GM23338 (cell line): ENCODE measurements around the gene TMEM144. TPM values are rescaled to one million over a fixed set of nuclear protein-coding genes. Genes with fewer than 3 reads are reported as not detected.

Experiments used
- ATAC-seq: fragments of 200-7000 bp; cut with Tn5 transposase; 3 replicates; pipeline ENCODE4 v1.9.1; 2020
- DNase-seq: peaks from one replicate; pipeline ENCODE4 v3.0.0-alpha.2; 2015; ENCODE audit warnings: low spot score
- H2AFZ ChIP-seq: fragments of 200-600 bp; sonication (generic); 2 replicates; pipeline ENCODE4 v1.8.0; 2016; ENCODE audit warnings: antibody characterized with exemption, mild to moderate bottlenecking, moderate library complexity
- H3F3A ChIP-seq: fragments of 200-600 bp; sonication (generic); replicated peaks from 2 replicates; pipeline ENCODE4 v1.8.0; 2017; ENCODE audit warnings: antibody characterized with exemption, mixed run types, low read depth
- H3K27ac ChIP-seq: fragments of 200-600 bp; sonication (generic); 2 replicates; pipeline ENCODE4 v1.6.1; 2016; ENCODE audit warnings: low read depth
- H3K27me3 ChIP-seq: fragments of 200-600 bp; sonication (generic); 2 replicates; pipeline ENCODE4 v1.8.0; 2016; ENCODE audit warnings: mild to moderate bottlenecking, mixed run types, moderate library complexity; ENCODE audit not compliant: insufficient read depth
- H3K36me3 ChIP-seq: fragments of 200-600 bp; sonication (generic); 2 replicates; pipeline ENCODE4 v1.8.0; 2016; ENCODE audit warnings: mild to moderate bottlenecking; ENCODE audit not compliant: insufficient read depth
- H3K4me1 ChIP-seq: fragments of 200-600 bp; sonication (generic); 2 replicates; pipeline ENCODE4 v1.8.0; 2016; ENCODE audit warnings: mild to moderate bottlenecking, moderate library complexity; ENCODE audit not compliant: insufficient read depth
- H3K4me2 ChIP-seq: fragments of 200-600 bp; sonication (generic); 2 replicates; pipeline ENCODE4 v1.7.1; 2017; ENCODE audit warnings: mixed run types
- H3K4me3 ChIP-seq: fragments of 200-600 bp; sonication (generic); 2 replicates; pipeline ENCODE4 v1.6.1; 2016; ENCODE audit warnings: mixed run types
- H3K79me2 ChIP-seq: fragments of 200-600 bp; sonication (generic); replicated peaks from 2 replicates; pipeline ENCODE4 v1.8.0; 2017; ENCODE audit warnings: mild to moderate bottlenecking; ENCODE audit not compliant: insufficient read depth
- H3K9me2 ChIP-seq: fragments of 200-600 bp; sonication (generic); 2 replicates; pipeline ENCODE4 v1.8.0; 2017; ENCODE audit not compliant: insufficient read depth
- H4K20me1 ChIP-seq: fragments of 200-600 bp; sonication (generic); replicated peaks from 2 replicates; pipeline ENCODE4 v1.8.0; 2017; ENCODE audit warnings: mild to moderate bottlenecking; ENCODE audit not compliant: insufficient read depth
- H3K27ac Mint-ChIP-seq: 2 replicates; pipeline ENCODE4 v1.8.0; 2020; ENCODE audit warnings: inconsistent platforms, mild to moderate bottlenecking, moderate library complexity, mixed read lengths
- H3K27me3 Mint-ChIP-seq: 3 replicates; pipeline ENCODE4 v1.8.0; 2022; ENCODE audit warnings: low read depth, mild to moderate bottlenecking, moderate library complexity, mixed read lengths, inconsistent platforms; ENCODE audit not compliant: insufficient read depth, poor library complexity
- H3K36me3 Mint-ChIP-seq: 3 replicates; pipeline ENCODE4 v1.8.0; 2021; ENCODE audit warnings: low read depth, mild to moderate bottlenecking, inconsistent platforms, moderate library complexity, mixed read lengths
- H3K4me1 Mint-ChIP-seq: 3 replicates; pipeline ENCODE4 v1.8.0; 2020; ENCODE audit warnings: mild to moderate bottlenecking, inconsistent platforms, mixed read lengths
- H3K4me3 Mint-ChIP-seq: 3 replicates; pipeline ENCODE4 v1.8.0; 2021; ENCODE audit warnings: moderate library complexity, mild to moderate bottlenecking, inconsistent platforms, mixed read lengths
- H3K9me3 Mint-ChIP-seq: 3 replicates; pipeline ENCODE4 v1.8.0; 2020; ENCODE audit warnings: moderate library complexity, mild to moderate bottlenecking, inconsistent platforms, mixed read lengths
- CREB1 ChIP-seq: fragments of 250-450 bp; sonication (Bioruptor Pico); IDR thresholded peaks from 2 replicates; pipeline ENCODE4 v1.5.0; 2020; ENCODE audit warnings: low read depth, mild to moderate bottlenecking, moderate library complexity
- EZH2 ChIP-seq: fragments of 200-600 bp; sonication (generic); IDR thresholded peaks from one replicate; pipeline ENCODE4 v1.8.0; 2017; ENCODE audit warnings: antibody characterized with exemption, mild to moderate bottlenecking, low read depth; ENCODE audit not compliant: unreplicated experiment
- EZH2phosphoT487 ChIP-seq: fragments of 200-600 bp; sonication (generic); IDR thresholded peaks from one replicate; pipeline ENCODE4 v1.8.1; 2018; ENCODE audit warnings: antibody characterized with exemption; ENCODE audit not compliant: unreplicated experiment
- JUNB ChIP-seq: IDR thresholded peaks from one replicate; pipeline ENCODE4 v1.6.1; 2016; ENCODE audit warnings: antibody characterized with exemption; ENCODE audit not compliant: unreplicated experiment
- NANOG ChIP-seq: IDR thresholded peaks from 2 replicates; pipeline ENCODE4 v1.6.1; 2016; ENCODE audit warnings: antibody characterized with exemption, borderline replicate concordance
- POLR2AphosphoS5 ChIP-seq: IDR thresholded peaks from 2 replicates; pipeline ENCODE4 v1.6.1; 2016; ENCODE audit warnings: antibody characterized with exemption, low read depth
- STAT1 ChIP-seq: IDR thresholded peaks from one replicate; pipeline ENCODE4 v1.6.1; 2016; ENCODE audit warnings: antibody characterized with exemption; ENCODE audit not compliant: unreplicated experiment
- ZNF114 ChIP-seq: fragments of 250-450 bp; sonication (Bioruptor Pico); IDR thresholded peaks from 2 replicates; pipeline ENCODE4 v1.5.0; 2020; ENCODE audit warnings: mild to moderate bottlenecking, moderate library complexity
- ZNF331 ChIP-seq: fragments of 250-450 bp; sonication (Bioruptor Pico); IDR thresholded peaks from 2 replicates; pipeline ENCODE4 v1.5.0; 2020; ENCODE audit warnings: low read depth, mild to moderate bottlenecking, moderate library complexity
- polyA plus RNA-seq: library from polyadenylated mRNA; unstranded; fragments of >200 nt; fragmentation: Nextera tagmentation; extraction: Ambion mirVana; gene quantifications from 2 replicates; pipeline ENCODE4 v1.2.1, GENCODE V29; 2016
- total RNA-seq: library from RNA; depleted of rRNA; stranded (reverse); fragments of >200 nt; shearing (Covaris generic); gene quantifications from 2 replicates; pipeline ENCODE4 v1.2.3, GENCODE V29; 2014
- TF ChIP-seq, protein P1 (sequence below), 2 experiments: fragments of 200-600 bp in 1 of 2; sonication (generic) in 1 of 2; conservative IDR thresholded peaks; 2 replicates each; pipeline versions ENCODE4 v1.5.1 to v1.6.1; 2016 to 2017; ENCODE audit warnings: antibody characterized with exemption in 2 of 2, low read depth in 2 of 2, mild to moderate bottlenecking in 2 of 2, moderate library complexity in 1 of 2
- TF ChIP-seq, protein P2 (sequence below): IDR thresholded peaks from 2 replicates; pipeline ENCODE4 v1.6.1; 2016; ENCODE audit warnings: antibody characterized with exemption
- TF ChIP-seq, protein P3 (sequence below): fragments of 250-450 bp; sonication (Bioruptor Pico); IDR thresholded peaks from 2 replicates; pipeline ENCODE4 v1.5.0; 2020; ENCODE audit warnings: mild to moderate bottlenecking, moderate library complexity
- TF ChIP-seq, protein P4 (sequence below): IDR thresholded peaks from one replicate; pipeline ENCODE4 v1.6.1; 2018; ENCODE audit warnings: antibody characterized with exemption; ENCODE audit not compliant: unreplicated experiment

TMEM144 gene
- total and polyA plus RNA-seq, 2 experiments from 2014 or later: 1.3 to 1.7 TPM

DNA sequence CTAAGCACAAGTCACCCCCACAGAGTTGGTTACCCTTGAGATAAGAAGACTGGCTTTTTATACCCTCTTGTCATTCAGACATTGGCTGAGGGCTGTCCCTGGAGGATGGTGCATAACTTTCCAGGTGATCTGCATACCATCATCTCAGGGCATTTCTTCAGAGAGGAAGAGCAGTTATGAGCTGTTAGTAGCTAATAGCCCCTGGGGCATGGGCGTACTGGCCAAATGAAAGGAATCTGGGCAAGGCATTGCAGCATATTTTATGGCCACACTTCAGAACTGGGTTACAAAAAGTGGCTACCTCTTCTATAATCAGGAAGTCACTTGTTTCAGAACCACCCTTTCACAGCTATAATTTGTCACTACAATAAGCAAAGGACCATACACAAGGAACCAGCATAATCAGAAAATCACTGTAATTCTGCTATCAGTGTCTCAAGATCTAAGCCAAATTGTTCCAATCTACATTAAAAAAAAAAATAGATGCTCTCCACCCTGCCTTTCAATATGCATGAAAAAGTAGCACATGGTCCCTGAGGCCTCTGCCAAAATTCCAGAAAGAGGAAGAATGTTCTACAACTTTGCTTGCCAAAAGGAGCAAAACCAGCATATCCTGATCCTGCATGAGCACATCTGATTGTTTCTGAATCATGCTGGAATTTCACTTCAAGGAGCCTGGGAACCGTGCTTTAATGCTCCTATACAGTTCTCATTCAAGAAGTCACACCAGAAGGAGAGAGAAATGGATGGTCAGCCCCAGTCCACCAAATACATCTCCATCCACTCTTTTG, 92.0 kb downstream of the TMEM144 start:
- DNase-seq: no peak
- Histone ChIP-seq H3K4me3 (no peak overlapping the region), H3K9me2 (no peaks in the 10 kb centered on the region; the same call in 1 of the 2 replicates), H3F3A (no peaks in the 10 kb centered on the region), H3K27ac (no peak overlapping the region), H4K20me1 (no peaks in the 10 kb centered on the region), H3K79me2 (no peaks in the 10 kb centered on the region), H3K4me2 (no peak overlapping the region), H3K4me1 (no peaks in the 10 kb centered on the region), H3K36me3 (no peaks in the 10 kb centered on the region), H3K27me3 (no peaks in the 10 kb centered on the region), H2AFZ (peak overlapping the region; percentile 72)
- Mint-ChIP-seq H3K27me3 (no peaks in the 10 kb centered on the region), H3K36me3 (peaks cover 5% of the 10 kb centered on the region; the same call in 2 of the 3 replicates), H3K27ac (no peak overlapping the region), H3K4me1 (0 out of 3 replicates have a peak, but pooled peaks cover 5% of the 10 kb centered on the region), H3K4me3 (no peak overlapping the region), H3K9me3 (peaks cover 5% of the 10 kb centered on the region)
- ATAC-seq: no peak
- TF ChIP-seq ZNF114 (CRISPR knock-in tag): no peak
- TF ChIP-seq, protein P1, sequence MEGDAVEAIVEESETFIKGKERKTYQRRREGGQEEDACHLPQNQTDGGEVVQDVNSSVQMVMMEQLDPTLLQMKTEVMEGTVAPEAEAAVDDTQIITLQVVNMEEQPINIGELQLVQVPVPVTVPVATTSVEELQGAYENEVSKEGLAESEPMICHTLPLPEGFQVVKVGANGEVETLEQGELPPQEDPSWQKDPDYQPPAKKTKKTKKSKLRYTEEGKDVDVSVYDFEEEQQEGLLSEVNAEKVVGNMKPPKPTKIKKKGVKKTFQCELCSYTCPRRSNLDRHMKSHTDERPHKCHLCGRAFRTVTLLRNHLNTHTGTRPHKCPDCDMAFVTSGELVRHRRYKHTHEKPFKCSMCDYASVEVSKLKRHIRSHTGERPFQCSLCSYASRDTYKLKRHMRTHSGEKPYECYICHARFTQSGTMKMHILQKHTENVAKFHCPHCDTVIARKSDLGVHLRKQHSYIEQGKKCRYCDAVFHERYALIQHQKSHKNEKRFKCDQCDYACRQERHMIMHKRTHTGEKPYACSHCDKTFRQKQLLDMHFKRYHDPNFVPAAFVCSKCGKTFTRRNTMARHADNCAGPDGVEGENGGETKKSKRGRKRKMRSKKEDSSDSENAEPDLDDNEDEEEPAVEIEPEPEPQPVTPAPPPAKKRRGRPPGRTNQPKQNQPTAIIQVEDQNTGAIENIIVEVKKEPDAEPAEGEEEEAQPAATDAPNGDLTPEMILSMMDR (conservative IDR thresholded peaks at IDR 0.05; ENCODE audit: low read depth in 2 of 2): no peak
- no peak for TF ChIP-seq POLR2AphosphoS5
- TF ChIP-seq, protein P2, sequence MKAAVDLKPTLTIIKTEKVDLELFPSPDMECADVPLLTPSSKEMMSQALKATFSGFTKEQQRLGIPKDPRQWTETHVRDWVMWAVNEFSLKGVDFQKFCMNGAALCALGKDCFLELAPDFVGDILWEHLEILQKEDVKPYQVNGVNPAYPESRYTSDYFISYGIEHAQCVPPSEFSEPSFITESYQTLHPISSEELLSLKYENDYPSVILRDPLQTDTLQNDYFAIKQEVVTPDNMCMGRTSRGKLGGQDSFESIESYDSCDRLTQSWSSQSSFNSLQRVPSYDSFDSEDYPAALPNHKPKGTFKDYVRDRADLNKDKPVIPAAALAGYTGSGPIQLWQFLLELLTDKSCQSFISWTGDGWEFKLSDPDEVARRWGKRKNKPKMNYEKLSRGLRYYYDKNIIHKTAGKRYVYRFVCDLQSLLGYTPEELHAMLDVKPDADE: no peak
- TF ChIP-seq NANOG: no peak
- TF ChIP-seq CREB1: no peak
- TF ChIP-seq, protein P3, sequence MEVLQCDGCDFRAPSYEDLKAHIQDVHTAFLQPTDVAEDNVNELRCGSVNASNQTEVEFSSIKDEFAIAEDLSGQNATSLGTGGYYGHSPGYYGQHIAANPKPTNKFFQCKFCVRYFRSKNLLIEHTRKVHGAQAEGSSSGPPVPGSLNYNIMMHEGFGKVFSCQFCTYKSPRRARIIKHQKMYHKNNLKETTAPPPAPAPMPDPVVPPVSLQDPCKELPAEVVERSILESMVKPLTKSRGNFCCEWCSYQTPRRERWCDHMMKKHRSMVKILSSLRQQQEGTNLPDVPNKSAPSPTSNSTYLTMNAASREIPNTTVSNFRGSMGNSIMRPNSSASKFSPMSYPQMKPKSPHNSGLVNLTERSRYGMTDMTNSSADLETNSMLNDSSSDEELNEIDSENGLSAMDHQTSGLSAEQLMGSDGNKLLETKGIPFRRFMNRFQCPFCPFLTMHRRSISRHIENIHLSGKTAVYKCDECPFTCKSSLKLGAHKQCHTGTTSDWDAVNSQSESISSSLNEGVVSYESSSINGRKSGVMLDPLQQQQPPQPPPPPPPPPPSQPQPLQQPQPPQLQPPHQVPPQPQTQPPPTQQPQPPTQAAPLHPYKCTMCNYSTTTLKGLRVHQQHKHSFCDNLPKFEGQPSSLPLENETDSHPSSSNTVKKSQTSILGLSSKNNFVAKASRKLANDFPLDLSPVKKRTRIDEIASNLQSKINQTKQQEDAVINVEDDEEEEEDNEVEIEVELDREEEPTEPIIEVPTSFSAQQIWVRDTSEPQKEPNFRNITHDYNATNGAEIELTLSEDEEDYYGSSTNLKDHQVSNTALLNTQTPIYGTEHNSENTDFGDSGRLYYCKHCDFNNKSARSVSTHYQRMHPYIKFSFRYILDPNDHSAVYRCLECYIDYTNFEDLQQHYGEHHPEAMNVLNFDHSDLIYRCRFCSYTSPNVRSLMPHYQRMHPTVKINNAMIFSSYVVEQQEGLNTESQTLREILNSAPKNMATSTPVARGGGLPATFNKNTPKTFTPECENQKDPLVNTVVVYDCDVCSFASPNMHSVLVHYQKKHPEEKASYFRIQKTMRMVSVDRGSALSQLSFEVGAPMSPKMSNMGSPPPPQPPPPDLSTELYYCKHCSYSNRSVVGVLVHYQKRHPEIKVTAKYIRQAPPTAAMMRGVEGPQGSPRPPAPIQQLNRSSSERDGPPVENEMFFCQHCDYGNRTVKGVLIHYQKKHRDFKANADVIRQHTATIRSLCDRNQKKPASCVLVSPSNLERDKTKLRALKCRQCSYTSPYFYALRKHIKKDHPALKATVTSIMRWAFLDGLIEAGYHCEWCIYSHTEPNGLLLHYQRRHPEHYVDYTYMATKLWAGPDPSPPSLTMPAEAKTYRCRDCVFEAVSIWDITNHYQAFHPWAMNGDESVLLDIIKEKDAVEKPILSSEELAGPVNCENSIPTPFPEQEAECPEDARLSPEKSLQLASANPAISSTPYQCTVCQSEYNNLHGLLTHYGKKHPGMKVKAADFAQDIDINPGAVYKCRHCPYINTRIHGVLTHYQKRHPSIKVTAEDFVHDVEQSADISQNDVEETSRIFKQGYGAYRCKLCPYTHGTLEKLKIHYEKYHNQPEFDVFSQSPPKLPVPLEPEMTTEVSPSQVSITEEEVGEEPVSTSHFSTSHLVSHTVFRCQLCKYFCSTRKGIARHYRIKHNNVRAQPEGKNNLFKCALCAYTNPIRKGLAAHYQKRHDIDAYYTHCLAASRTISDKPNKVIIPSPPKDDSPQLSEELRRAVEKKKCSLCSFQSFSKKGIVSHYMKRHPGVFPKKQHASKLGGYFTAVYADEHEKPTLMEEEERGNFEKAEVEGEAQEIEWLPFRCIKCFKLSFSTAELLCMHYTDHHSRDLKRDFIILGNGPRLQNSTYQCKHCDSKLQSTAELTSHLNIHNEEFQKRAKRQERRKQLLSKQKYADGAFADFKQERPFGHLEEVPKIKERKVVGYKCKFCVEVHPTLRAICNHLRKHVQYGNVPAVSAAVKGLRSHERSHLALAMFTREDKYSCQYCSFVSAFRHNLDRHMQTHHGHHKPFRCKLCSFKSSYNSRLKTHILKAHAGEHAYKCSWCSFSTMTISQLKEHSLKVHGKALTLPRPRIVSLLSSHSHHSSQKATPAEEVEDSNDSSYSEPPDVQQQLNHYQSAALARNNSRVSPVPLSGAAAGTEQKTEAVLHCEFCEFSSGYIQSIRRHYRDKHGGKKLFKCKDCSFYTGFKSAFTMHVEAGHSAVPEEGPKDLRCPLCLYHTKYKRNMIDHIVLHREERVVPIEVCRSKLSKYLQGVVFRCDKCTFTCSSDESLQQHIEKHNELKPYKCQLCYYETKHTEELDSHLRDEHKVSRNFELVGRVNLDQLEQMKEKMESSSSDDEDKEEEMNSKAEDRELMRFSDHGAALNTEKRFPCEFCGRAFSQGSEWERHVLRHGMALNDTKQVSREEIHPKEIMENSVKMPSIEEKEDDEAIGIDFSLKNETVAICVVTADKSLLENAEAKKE (CRISPR knock-in tag): no peak
- TF ChIP-seq EZH2: no peak
- TF ChIP-seq, protein P4, sequence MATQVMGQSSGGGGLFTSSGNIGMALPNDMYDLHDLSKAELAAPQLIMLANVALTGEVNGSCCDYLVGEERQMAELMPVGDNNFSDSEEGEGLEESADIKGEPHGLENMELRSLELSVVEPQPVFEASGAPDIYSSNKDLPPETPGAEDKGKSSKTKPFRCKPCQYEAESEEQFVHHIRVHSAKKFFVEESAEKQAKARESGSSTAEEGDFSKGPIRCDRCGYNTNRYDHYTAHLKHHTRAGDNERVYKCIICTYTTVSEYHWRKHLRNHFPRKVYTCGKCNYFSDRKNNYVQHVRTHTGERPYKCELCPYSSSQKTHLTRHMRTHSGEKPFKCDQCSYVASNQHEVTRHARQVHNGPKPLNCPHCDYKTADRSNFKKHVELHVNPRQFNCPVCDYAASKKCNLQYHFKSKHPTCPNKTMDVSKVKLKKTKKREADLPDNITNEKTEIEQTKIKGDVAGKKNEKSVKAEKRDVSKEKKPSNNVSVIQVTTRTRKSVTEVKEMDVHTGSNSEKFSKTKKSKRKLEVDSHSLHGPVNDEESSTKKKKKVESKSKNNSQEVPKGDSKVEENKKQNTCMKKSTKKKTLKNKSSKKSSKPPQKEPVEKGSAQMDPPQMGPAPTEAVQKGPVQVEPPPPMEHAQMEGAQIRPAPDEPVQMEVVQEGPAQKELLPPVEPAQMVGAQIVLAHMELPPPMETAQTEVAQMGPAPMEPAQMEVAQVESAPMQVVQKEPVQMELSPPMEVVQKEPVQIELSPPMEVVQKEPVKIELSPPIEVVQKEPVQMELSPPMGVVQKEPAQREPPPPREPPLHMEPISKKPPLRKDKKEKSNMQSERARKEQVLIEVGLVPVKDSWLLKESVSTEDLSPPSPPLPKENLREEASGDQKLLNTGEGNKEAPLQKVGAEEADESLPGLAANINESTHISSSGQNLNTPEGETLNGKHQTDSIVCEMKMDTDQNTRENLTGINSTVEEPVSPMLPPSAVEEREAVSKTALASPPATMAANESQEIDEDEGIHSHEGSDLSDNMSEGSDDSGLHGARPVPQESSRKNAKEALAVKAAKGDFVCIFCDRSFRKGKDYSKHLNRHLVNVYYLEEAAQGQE: no peak
- no peak for TF ChIP-seq ZNF331
- no peak for TF ChIP-seq EZH2phosphoT487
- no peak for TF ChIP-seq STAT1
- no peak for TF ChIP-seq JUNB
